Esophagus squamous epithelium (tissue), 4 donors: ENCODE data around the gene NFIC.
A peak's percentile ranks its signal among the peaks of the same experiment; 100 is the strongest.

Experiments used
- POLR2A ChIP-seq, 4 donors: fragments of 450-650 bp; IDR thresholded peaks; one replicate each; pipeline ENCODE4 v1.6.1; 2017; ENCODE audit warnings: antibody characterized with exemption in 4 of 4, mild to moderate bottlenecking in 4 of 4, moderate library complexity in 3 of 4
- TF ChIP-seq, protein P1 (sequence below), 6 experiments: fragments of 450-650 bp in 4 of 6; fragments of 200-600 bp in 2 of 6; sonication (generic) in 2 of 6; IDR thresholded peaks; one replicate each; pipeline ENCODE4 v1.5.1; 2016 to 2019; ENCODE audit warnings: antibody characterized with exemption in 6 of 6, mild to moderate bottlenecking in 4 of 6, moderate library complexity in 4 of 6

DNA sequence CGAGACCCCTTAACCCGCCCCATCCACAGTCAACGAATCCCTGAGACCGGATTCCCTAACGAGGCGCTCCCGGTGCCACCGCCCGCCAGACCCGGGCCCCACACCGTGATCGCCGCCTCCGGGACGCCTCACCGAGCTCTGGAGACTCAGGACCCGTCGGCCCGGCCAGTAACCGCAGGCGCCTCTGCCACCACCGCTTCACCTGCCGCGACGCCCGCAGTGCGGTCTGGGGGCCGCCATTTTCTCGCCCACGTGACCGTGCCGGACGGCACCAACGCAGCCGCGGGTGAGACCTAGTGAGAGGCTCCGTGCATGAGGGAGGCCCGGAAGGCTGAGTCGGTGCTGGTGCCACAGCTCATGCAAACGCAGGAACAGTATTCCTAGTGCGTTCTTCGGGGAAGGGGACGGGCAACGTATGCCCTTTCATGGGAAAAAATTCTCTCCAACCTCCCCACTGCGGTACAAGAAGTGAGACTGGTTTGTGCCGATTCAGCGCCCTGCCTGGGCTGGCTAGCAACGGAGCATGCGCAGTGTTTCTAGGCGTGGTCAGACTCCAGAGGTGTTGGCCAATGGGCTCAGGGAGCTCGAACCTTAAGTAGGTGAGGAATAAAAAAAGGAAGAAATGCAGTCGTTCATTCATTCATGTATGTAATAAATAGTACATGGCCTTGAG is 134.2 kb downstream of the NFIC start, which contains the start of gene DOHH:
- TF ChIP-seq, protein P1, sequence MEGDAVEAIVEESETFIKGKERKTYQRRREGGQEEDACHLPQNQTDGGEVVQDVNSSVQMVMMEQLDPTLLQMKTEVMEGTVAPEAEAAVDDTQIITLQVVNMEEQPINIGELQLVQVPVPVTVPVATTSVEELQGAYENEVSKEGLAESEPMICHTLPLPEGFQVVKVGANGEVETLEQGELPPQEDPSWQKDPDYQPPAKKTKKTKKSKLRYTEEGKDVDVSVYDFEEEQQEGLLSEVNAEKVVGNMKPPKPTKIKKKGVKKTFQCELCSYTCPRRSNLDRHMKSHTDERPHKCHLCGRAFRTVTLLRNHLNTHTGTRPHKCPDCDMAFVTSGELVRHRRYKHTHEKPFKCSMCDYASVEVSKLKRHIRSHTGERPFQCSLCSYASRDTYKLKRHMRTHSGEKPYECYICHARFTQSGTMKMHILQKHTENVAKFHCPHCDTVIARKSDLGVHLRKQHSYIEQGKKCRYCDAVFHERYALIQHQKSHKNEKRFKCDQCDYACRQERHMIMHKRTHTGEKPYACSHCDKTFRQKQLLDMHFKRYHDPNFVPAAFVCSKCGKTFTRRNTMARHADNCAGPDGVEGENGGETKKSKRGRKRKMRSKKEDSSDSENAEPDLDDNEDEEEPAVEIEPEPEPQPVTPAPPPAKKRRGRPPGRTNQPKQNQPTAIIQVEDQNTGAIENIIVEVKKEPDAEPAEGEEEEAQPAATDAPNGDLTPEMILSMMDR (IDR thresholded peaks at IDR 0.05) = peak in 2 of 6 experiments; percentile 3 to 12
- peak in 2 of 4 donors; percentile 31 to 44 for TF ChIP-seq POLR2A (IDR thresholded peaks at IDR 0.05)
